GM21447 (cell line): Measurements from ENCODE around the gene PIEZO2.

ENCODE experiments used
- ATAC-seq: cut with Tn5 transposase; IDR thresholded peaks from one replicate; pipeline ENCODE4 v1.9.1; 2021; ENCODE audit not compliant: unreplicated experiment

The PIEZO2 gene

GRCh38 chr18:10901329-10901728 is 248.0 kb downstream of the PIEZO2 start:
- ATAC-seq = no peak

GRCh38 chr18:10900435-10900834 is 248.9 kb downstream of the PIEZO2 start:
- no peak for ATAC-seq

- ATAC-seq = no peak
These were observed 249.9 kb downstream of the PIEZO2 start for GRCh38 chr18:10899481-10899880.

GRCh38 chr18:10898417-10898974 is 250.9 kb downstream of the PIEZO2 start:
- no peak for ATAC-seq

GRCh38 chr18:10896851-10897250 is 252.5 kb downstream of the PIEZO2 start:
- no peak for ATAC-seq

- no peak for ATAC-seq
These were observed 253.4 kb downstream of the PIEZO2 start for GRCh38 chr18:10895976-10896375.

- ATAC-seq = no peak
These were observed 254.9 kb downstream of the PIEZO2 start for GRCh38 chr18:10894501-10894900.

- ATAC-seq = no peak
These were observed 255.6 kb downstream of the PIEZO2 start for GRCh38 chr18:10893761-10894160.

GRCh38 chr18:10893196-10893595 is 256.2 kb downstream of the PIEZO2 start:
- no peak for ATAC-seq

- no peak for ATAC-seq
These were observed 256.6 kb downstream of the PIEZO2 start for GRCh38 chr18:10892786-10893185.

- ATAC-seq = no peak
These were observed 259.3 kb downstream of the PIEZO2 start for GRCh38 chr18:10890022-10890421.

- peak; percentile 82 for ATAC-seq
These were observed 270.7 kb downstream of the PIEZO2 start for GRCh38 chr18:10878703-10879102.

GRCh38 chr18:10877987-10878386 is 271.4 kb downstream of the PIEZO2 start:
- ATAC-seq = peak; percentile 37

- ATAC-seq = no peak
These were observed 273.6 kb downstream of the PIEZO2 start for GRCh38 chr18:10875811-10876210.

GRCh38 chr18:10872304-10872703 is 277.1 kb downstream of the PIEZO2 start:
- ATAC-seq = no peak

- ATAC-seq = no peak
These were observed 284.6 kb downstream of the PIEZO2 start for GRCh38 chr18:10864722-10865121.

- no peak for ATAC-seq
These were observed 286.3 kb downstream of the PIEZO2 start for GRCh38 chr18:10863026-10863425.

- no peak for ATAC-seq
These were observed 288.4 kb downstream of the PIEZO2 start for GRCh38 chr18:10860928-10861327.

- ATAC-seq = no peak
These were observed 289.0 kb downstream of the PIEZO2 start for GRCh38 chr18:10860382-10860781.

GRCh38 chr18:10858477-10858876 is 290.9 kb downstream of the PIEZO2 start:
- ATAC-seq = no peak

- no peak for ATAC-seq
These were observed 293.2 kb downstream of the PIEZO2 start for GRCh38 chr18:10856132-10856531.

GRCh38 chr18:10852385-10853303 is 296.7 kb downstream of the PIEZO2 start:
- ATAC-seq = no peak
